Left lobe of liver (tissue), 2 donors: ENCODE data around the gene TMEM231. TPM values are rescaled to one million over a fixed set of nuclear protein-coding genes. Genes with fewer than 3 reads are reported as not detected.
"Not testable (repeated sequence)": the region's sequence is repeated elsewhere in the genome, so short reads cannot be mapped to it uniquely, and the experiment has no call there.

Experiments
- ATAC-seq: fragments of 200-7000 bp; cut with Tn5 transposase; one replicate; pipeline ENCODE4 v1.9.1; 2020; ENCODE audit warnings: mild to moderate bottlenecking, moderate library complexity
- DNase-seq: peaks from one replicate; pipeline ENCODE4 v3.0.0-alpha.2; 2020; ENCODE audit warnings: low spot score
- total RNA-seq: library from RNA; stranded (reverse); gene quantifications from one replicate; pipeline ENCODE4 v1.2.1, GENCODE V29; 2021
- donor health status: DM: no; HTN: no; CAD: no; lungs with moderate emphysema.
- donor health status: DM: no; HTN: yes; CAD: no.

TMEM231 gene
- total RNA-seq, 1 donor from 2014 or later: 1.5 TPM

- DNase-seq (no peak), ATAC-seq (no peak)
Observed at GRCh38 chr16:75567911-75568310, 11.9 kb upstream of the TMEM231 start.

GRCh38 chr16:75566758-75567255, 10.8 kb upstream of the TMEM231 start:
- ATAC-seq (peak; percentile 25), DNase-seq (no peak)

GRCh38 chr16:75566040-75566757, 10.1 kb upstream of the TMEM231 start, which contains the start of gene GABARAPL2:
Gene GABARAPL2, plus strand, starts transcription at chr16:75566379. Its CDS starts 108 bp downstream, at chr16:75566487.
- DNase-seq (peak; percentile 89), ATAC-seq (peak; percentile 96)

GRCh38 chr16:75565640-75566039, 9.6 kb upstream of the TMEM231 start:
- no peak for ATAC-seq
- no peak for DNase-seq

GRCh38 chr16:75559564-75560372, 3.7 kb upstream of the TMEM231 start:
- ATAC-seq: no peak

GRCh38 chr16:75558846-75559401, 2.9 kb upstream of the TMEM231 start:
- ATAC-seq (no peak), DNase-seq (no peak)

More at GRCh38 chr16:75559564-75560372, 3.7 kb upstream of the TMEM231 start:
- DNase-seq: no peak

GRCh38 chr16:75556431-75556950, 439 bp upstream of the TMEM231 start:
- no peak for ATAC-seq

GRCh38 chr16:75555213-75555706, 792 bp downstream of the TMEM231 start:
- DNase-seq: peak; percentile 65
- ATAC-seq: peak; percentile 59

More at GRCh38 chr16:75556431-75556950, 439 bp upstream of the TMEM231 start:
- DNase-seq: no peak

GRCh38 chr16:75552951-75553350, 3.1 kb downstream of the TMEM231 start:
- ATAC-seq (no peak), DNase-seq (no peak)

GRCh38 chr16:75550211-75550662, 5.8 kb downstream of the TMEM231 start:
- DNase-seq (peak; percentile 58), ATAC-seq (peak; percentile 94)

GRCh38 chr16:75548456-75548855, 7.6 kb downstream of the TMEM231 start:
- DNase-seq, ATAC-seq: not testable (repeated sequence)

- no peak for DNase-seq
- ATAC-seq: no peak
Observed at GRCh38 chr16:75546293-75546692, 9.8 kb downstream of the TMEM231 start.

- not testable (repeated sequence) for DNase-seq, ATAC-seq
Observed at GRCh38 chr16:75545879-75546278, 10.2 kb downstream of the TMEM231 start.

GRCh38 chr16:75542462-75542861, 13.6 kb downstream of the TMEM231 start:
- not testable (repeated sequence) for ATAC-seq, DNase-seq

- no peak for ATAC-seq
- no peak for DNase-seq
Observed at GRCh38 chr16:75541236-75541635, 14.8 kb downstream of the TMEM231 start.

GRCh38 chr16:75538882-75539565, 17.0 kb downstream of the TMEM231 start:
- DNase-seq: not testable (repeated sequence)
- ATAC-seq: peak; percentile 44

GRCh38 chr16:75537776-75538175, 18.3 kb downstream of the TMEM231 start:
- no peak for DNase-seq
- no peak for ATAC-seq

GRCh38 chr16:75535901-75536300, 20.2 kb downstream of the TMEM231 start, which contains the start of gene CHST5:
Gene CHST5, minus strand, starts transcription at chr16:75536108. Its CDS starts 5,724 bp downstream, at chr16:75530384.
- no peak for ATAC-seq
- DNase-seq: no peak

GRCh38 chr16:75535211-75535843, 20.7 kb downstream of the TMEM231 start:
- ATAC-seq: no peak
- no peak for DNase-seq
